Type B pancreatic cell (in vitro differentiated cells): ENCODE data around the gene MAPK12. TPM values are rescaled to one million over a fixed set of nuclear protein-coding genes. Genes with fewer than 3 reads are reported as not detected.

Experiments used
- DNase-seq: peaks from one replicate; pipeline ENCODE4 v3.0.0; 2021; ENCODE audit warnings: mixed read lengths; ENCODE audit not compliant: unreplicated experiment; ENCODE audit errors: extremely low spot score
- H3K27ac Mint-ChIP-seq: 2 replicates; pipeline ENCODE4 v1.8.0; 2021; ENCODE audit warnings: mild to moderate bottlenecking, mixed read lengths
- H3K27me3 Mint-ChIP-seq: 2 replicates; pipeline ENCODE4 v1.8.0; 2021; ENCODE audit warnings: mixed read lengths
- H3K36me3 Mint-ChIP-seq: 2 replicates; pipeline ENCODE4 v1.8.0; 2021; ENCODE audit warnings: mixed read lengths
- H3K4me1 Mint-ChIP-seq: one replicate; pipeline ENCODE4 v1.8.0; 2021; ENCODE audit warnings: mixed read lengths; ENCODE audit not compliant: unreplicated experiment
- H3K4me3 Mint-ChIP-seq: 2 replicates; pipeline ENCODE4 v1.8.0; 2021; ENCODE audit warnings: mild to moderate bottlenecking, mixed read lengths
- H3K9me3 Mint-ChIP-seq: 2 replicates; pipeline ENCODE4 v1.8.0; 2021; ENCODE audit warnings: mixed read lengths
- CTCF ChIP-seq: fragments of 200-600 bp; sonication (generic); conservative IDR thresholded peaks from 2 replicates; pipeline ENCODE4 v1.5.0; 2021; ENCODE audit warnings: antibody characterized with exemption, mild to moderate bottlenecking
- total RNA-seq: library from RNA; stranded (reverse); gene quantifications from 2 replicates; pipeline ENCODE4 v1.2.1, GENCODE V29; 2021; ENCODE audit warnings: low replicate concordance

MAPK12 gene
- total RNA-seq, 1 donor from 2014 or later: 31.3 TPM

GRCh38 chr22:50297510-50298265 lies 36.2 kb upstream of the MAPK12 start:
- TF ChIP-seq CTCF: no peak
- no peak for DNase-seq
- Mint-ChIP-seq H3K36me3 (no peaks in the 10 kb centered on the region), H3K27me3 (no peaks in the 10 kb centered on the region), H3K4me3 (peak overlapping the region; percentile 68), H3K9me3 (no peaks in the 10 kb centered on the region), H3K27ac (peak overlapping the region; percentile 82), H3K4me1 (peaks cover 13% of the 10 kb centered on the region)

- Mint-ChIP-seq H3K9me3 (no peaks in the 10 kb centered on the region), H3K27ac (peak overlapping the region; percentile 82), H3K4me1 (peaks cover 15% of the 10 kb centered on the region), H3K4me3 (peak overlapping the region; percentile 68), H3K27me3 (no peaks in the 10 kb centered on the region), H3K36me3 (no peaks in the 10 kb centered on the region)
- no peak for DNase-seq
- no peak for TF ChIP-seq CTCF
Measured at GRCh38 chr22:50296658-50297490, 35.4 kb upstream of the MAPK12 start.

- no peaks in the 10 kb centered on the region for H3K9me3 Mint-ChIP-seq
- peaks cover 15% of the 10 kb centered on the region for H3K4me1 Mint-ChIP-seq
- no peak overlapping the region for H3K4me3 Mint-ChIP-seq
- H3K27me3 Mint-ChIP-seq: no peaks in the 10 kb centered on the region
- no peak for DNase-seq
- peak overlapping the region; percentile 85 for H3K27ac Mint-ChIP-seq
- no peaks in the 10 kb centered on the region for H3K36me3 Mint-ChIP-seq
- no peak for TF ChIP-seq CTCF
Measured at GRCh38 chr22:50294319-50294656, 32.8 kb upstream of the MAPK12 start.

GRCh38 chr22:50293441-50294318 lies 32.2 kb upstream of the MAPK12 start:
- DNase-seq: no peak
- no peaks in the 10 kb centered on the region for H3K27me3 Mint-ChIP-seq
- TF ChIP-seq CTCF: no peak
- no peaks in the 10 kb centered on the region for H3K9me3 Mint-ChIP-seq
- H3K4me1 Mint-ChIP-seq: peaks cover 15% of the 10 kb centered on the region
- H3K36me3 Mint-ChIP-seq: no peaks in the 10 kb centered on the region
- no peak overlapping the region for H3K4me3 Mint-ChIP-seq
- peak overlapping the region; percentile 85 for H3K27ac Mint-ChIP-seq

- DNase-seq: no peak
- H3K4me3 Mint-ChIP-seq: peak overlapping the region; percentile 52
- H3K9me3 Mint-ChIP-seq: no peaks in the 10 kb centered on the region
- no peaks in the 10 kb centered on the region for H3K27me3 Mint-ChIP-seq
- H3K4me1 Mint-ChIP-seq: peaks cover 15% of the 10 kb centered on the region
- H3K36me3 Mint-ChIP-seq: no peaks in the 10 kb centered on the region
- H3K27ac Mint-ChIP-seq: peak overlapping the region; percentile 83
- TF ChIP-seq CTCF: no peak
Measured at GRCh38 chr22:50292643-50293440, 31.4 kb upstream of the MAPK12 start.
